Ovary (tissue), 9 donors: ENCODE results near the gene MAML2. TPM values are rescaled to one million over a fixed set of nuclear protein-coding genes. Genes with fewer than 3 reads are reported as not detected.

ENCODE experiments used
- DNase-seq, 5 donors: peaks; one replicate each; pipeline ENCODE4 v3.0.0-alpha.2; 2019 to 2020
- H3K27ac ChIP-seq, 2 donors: fragments of 200-600 bp; one replicate each; pipeline versions ENCODE4 v1.5.1 to v1.8.0; 2019 to 2022
- H3K27me3 ChIP-seq: fragments of 200-600 bp; one replicate; pipeline ENCODE4 v1.8.0; 2022
- H3K36me3 ChIP-seq: fragments of 200-600 bp; sonication (generic); one replicate; pipeline ENCODE4 v1.5.1; 2019
- H3K4me1 ChIP-seq: one replicate; pipeline ENCODE4 v1.8.1; 2013; ENCODE audit warnings: mild to moderate bottlenecking, moderate library complexity; ENCODE audit not compliant: insufficient read depth
- H3K4me3 ChIP-seq: fragments of 200-600 bp; sonication (generic); one replicate; pipeline ENCODE4 v1.5.1; 2017
- H3K9me3 ChIP-seq, 2 donors: fragments of 200-600 bp in 1 of 2; sonication (generic) in 1 of 2; one replicate each; pipeline versions ENCODE4 v1.5.1 to v1.8.1; 2013 to 2019; ENCODE audit warnings: mild to moderate bottlenecking in 1 of 2, moderate library complexity in 1 of 2
- EP300 ChIP-seq: sonication (generic); formaldehyde crosslinking; IDR thresholded peaks from one replicate; pipeline ENCODE4 v1.6.1; 2017; ENCODE audit warnings: antibody characterized with exemption
- POLR2A ChIP-seq: fragments of 450-650 bp; IDR thresholded peaks from one replicate; pipeline ENCODE4 v1.6.1; 2017; ENCODE audit warnings: antibody characterized with exemption, mild to moderate bottlenecking, moderate library complexity
- WGBS, 3 donors: extraction: QIAGEN DNeasy Blood & Tissue Kit in 1 of 3; methylation state at CpG; one replicate each; pipeline versions ENCODE4 v1.1.5 to v1.1.7; 2013 to 2017; 5-methylcytosine and 5-hydroxymethylcytosine counted together
- intact Hi-C, 4 donors: fragments of 100-400 bp; cut with DNase I; formaldehyde crosslinking; loops; one replicate each; pipeline versions ENCODE4 v1.11.0 to v1.15.1; 2022 to 2023
- polyA plus RNA-seq, 2 donors: library from polyadenylated mRNA; stranded (reverse); fragments of 200-250 nt in 1 of 2; fragments of 350-450 nt in 1 of 2; fragmentation: Illumina TruSeq in 1 of 2; extraction: RNeasy Lipid Tissue Mini Kit (QIAGEN cat#74804) in 1 of 2; gene quantifications; one replicate each; pipeline ENCODE4 v1.2.3, GENCODE V29; 2013 to 2014
- total RNA-seq, 7 donors: library from RNA; depleted of rRNA in 2 of 7; stranded (reverse); fragments of >200 nt in 2 of 7; fragmentation: NEBNext Ultra II Directional in 3 of 7; extraction: Animal tissue kit (Norgen Biotek cat#: 25700) in 3 of 7; gene quantifications; one replicate each; pipeline versions ENCODE4 v1.1.0 to v1.2.4, GENCODE V29; 2016 to 2023
- TF ChIP-seq, protein P1 (sequence below), 3 donors: fragments of 450-650 bp in 2 of 3; fragments of 200-600 bp in 1 of 3; IDR thresholded peaks; one replicate each; pipeline versions ENCODE4 v1.5.1 to v1.8.0; 2016 to 2022; ENCODE audit warnings: antibody characterized with exemption in 3 of 3, mild to moderate bottlenecking in 1 of 3
- donor health status: DM: no; HTN: no; CAD: no; lungs with moderate emphysema.
- donor health status: DM: no; HTN: no; CAD: no.
- donor health status: Bipolar disorder and iron deficiency.
- donor health status: DM: yes; HTN: yes; CAD: no.
- donor health status: DM: no; HTN: no; CAD: no.
- donor health status: DM: yes; HTN: yes; CAD: no.

Gene MAML2
- total and polyA plus RNA-seq, 9 donors = 7.3 to 17.5 (median 14.6) TPM

GRCh38 chr11:96095884-96096303 lies 247.1 kb downstream of the MAML2 start:
- H3K27ac ChIP-seq = no peak overlapping the region
- intact Hi-C loops = no loop called here

GRCh38 chr11:96094156-96094555 lies 248.8 kb downstream of the MAML2 start:
- Histone ChIP-seq H3K36me3 (no peaks in the 10 kb centered on the region), H3K9me3 (no peaks in the 10 kb centered on the region), H3K27me3 (no peaks in the 10 kb centered on the region), H3K4me3 (no peak overlapping the region), H3K4me1 (peaks cover 13% of the 10 kb centered on the region), H3K27ac (no peak overlapping the region)
- intact Hi-C loops = no loop called here
- DNase-seq = no peak
- 32 to 58% (median 46%) methylated on average over 2 of the region's 2 CpGs for WGBS, 3 donors
- TF ChIP-seq EP300 (no peak), POLR2A (no peak)
- TF ChIP-seq, protein P1, sequence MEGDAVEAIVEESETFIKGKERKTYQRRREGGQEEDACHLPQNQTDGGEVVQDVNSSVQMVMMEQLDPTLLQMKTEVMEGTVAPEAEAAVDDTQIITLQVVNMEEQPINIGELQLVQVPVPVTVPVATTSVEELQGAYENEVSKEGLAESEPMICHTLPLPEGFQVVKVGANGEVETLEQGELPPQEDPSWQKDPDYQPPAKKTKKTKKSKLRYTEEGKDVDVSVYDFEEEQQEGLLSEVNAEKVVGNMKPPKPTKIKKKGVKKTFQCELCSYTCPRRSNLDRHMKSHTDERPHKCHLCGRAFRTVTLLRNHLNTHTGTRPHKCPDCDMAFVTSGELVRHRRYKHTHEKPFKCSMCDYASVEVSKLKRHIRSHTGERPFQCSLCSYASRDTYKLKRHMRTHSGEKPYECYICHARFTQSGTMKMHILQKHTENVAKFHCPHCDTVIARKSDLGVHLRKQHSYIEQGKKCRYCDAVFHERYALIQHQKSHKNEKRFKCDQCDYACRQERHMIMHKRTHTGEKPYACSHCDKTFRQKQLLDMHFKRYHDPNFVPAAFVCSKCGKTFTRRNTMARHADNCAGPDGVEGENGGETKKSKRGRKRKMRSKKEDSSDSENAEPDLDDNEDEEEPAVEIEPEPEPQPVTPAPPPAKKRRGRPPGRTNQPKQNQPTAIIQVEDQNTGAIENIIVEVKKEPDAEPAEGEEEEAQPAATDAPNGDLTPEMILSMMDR (IDR thresholded peaks at IDR 0.05) = no peak

More at GRCh38 chr11:96095884-96096303, 247.1 kb downstream of the MAML2 start:
- H3K4me3 ChIP-seq = no peak overlapping the region
- peaks cover 13% of the 10 kb centered on the region for H3K4me1 ChIP-seq
- TF ChIP-seq EP300 = no peak
- TF ChIP-seq, protein P1 (IDR thresholded peaks at IDR 0.05) = no peak
- TF ChIP-seq POLR2A = no peak
- H3K27me3 ChIP-seq = no peaks in the 10 kb centered on the region
- H3K36me3 ChIP-seq = no peaks in the 10 kb centered on the region
- DNase-seq = no peak
- WGBS, 3 donors = 47 to 55% (median 48%) methylated on average over 2 of the region's 2 CpGs
- no peaks in the 10 kb centered on the region for H3K9me3 ChIP-seq

GRCh38 chr11:96092511-96092910 lies 250.5 kb downstream of the MAML2 start:
- peaks cover 8% of the 10 kb centered on the region for H3K4me1 ChIP-seq
- no peak overlapping the region for H3K4me3 ChIP-seq
- no peaks in the 10 kb centered on the region for H3K9me3 ChIP-seq
- no peaks in the 10 kb centered on the region for H3K36me3 ChIP-seq
- 95 to 99% (median 97%) methylated on average over 8 of the region's 8 CpGs for WGBS, 3 donors
- DNase-seq = no peak
- no peak overlapping the region for H3K27ac ChIP-seq
- H3K27me3 ChIP-seq = no peaks in the 10 kb centered on the region
- intact Hi-C loops = no loop called here
- no peak for TF ChIP-seq EP300
- TF ChIP-seq POLR2A = no peak
- TF ChIP-seq, protein P1 (IDR thresholded peaks at IDR 0.05) = no peak

DNA sequence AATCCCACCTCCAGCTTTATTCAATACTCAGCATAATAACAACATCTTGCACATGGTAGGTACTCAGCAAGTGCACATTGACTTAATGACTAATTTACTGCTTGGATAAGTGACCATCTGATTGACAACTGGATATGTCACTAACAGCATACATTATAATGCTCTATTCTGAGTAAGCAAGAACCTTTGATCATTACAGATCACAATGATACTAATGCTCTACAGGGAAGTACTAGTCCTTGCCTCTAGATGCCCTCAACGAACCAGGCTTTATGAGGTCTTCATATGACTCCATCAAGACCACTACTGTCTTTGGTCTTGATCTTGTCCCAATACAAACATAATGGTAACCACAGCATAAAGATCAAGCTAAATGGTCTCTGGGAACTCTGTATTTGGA lies 251.5 kb downstream of the MAML2 start:
- no peaks in the 10 kb centered on the region for H3K9me3 ChIP-seq
- DNase-seq = no peak
- H3K27me3 ChIP-seq = no peaks in the 10 kb centered on the region
- H3K27ac ChIP-seq = no peak overlapping the region
- WGBS, 3 donors = 85 to 88% (median 86%) methylated on average over 1 of the region's 1 CpG
- no peak overlapping the region for H3K4me3 ChIP-seq
- no peak for TF ChIP-seq EP300
- no peak for TF ChIP-seq POLR2A
- TF ChIP-seq, protein P1 (IDR thresholded peaks at IDR 0.05) = no peak
- peaks cover 8% of the 10 kb centered on the region for H3K4me1 ChIP-seq
- intact Hi-C loops = no loop called here
- H3K36me3 ChIP-seq = no peaks in the 10 kb centered on the region
